Measurements from ENCODE around the gene TMEM119. TPM values are rescaled to one million over a fixed set of nuclear protein-coding genes. Genes with fewer than 3 reads are reported as not detected.

Gene TMEM119
- total and polyA plus RNA-seq, 10 of the 15 experiments (the other 5 are each of a cell fraction or from before 2014, with no cell fraction given): 0.11 to 0.44 (median 0.19) TPM; not detected in 5

DNA sequence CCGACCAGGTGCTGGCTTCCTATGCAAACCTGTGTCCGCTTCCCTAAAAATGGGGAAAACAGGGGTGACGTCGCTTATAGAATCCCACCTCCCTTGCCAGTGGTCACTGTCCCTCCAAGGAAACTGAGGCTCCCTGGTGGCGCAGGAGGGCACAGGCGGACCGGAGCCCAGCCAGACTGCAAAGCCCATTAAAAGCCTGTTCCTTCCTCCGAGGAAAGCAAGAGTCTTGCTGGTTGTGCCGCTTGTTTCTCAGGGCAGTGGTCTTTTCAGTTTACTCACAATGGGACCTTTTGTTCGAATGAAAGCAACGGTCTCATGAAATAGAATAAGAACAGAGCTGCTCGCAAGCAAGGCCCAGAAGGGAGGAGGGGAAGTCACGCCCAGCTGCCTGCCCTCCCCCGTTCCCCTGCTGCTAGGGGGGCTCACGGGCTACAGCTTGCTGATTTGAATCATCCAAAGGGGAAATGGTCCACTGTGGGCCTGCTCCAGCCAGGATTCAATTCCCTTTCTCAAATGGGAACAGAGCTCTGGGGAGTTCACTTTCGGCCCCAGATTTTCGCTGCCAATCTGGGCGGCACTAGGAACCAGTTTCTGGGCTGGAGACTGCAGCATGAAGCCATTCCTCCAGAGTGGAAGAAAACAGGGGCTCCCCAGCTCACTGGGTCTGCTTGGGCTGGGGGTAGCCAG, 40.4 kb upstream of the TMEM119 start (continued):
- TF ChIP-seq SUZ12 (IDR thresholded peaks at IDR 0.05; ENCODE audit: unreplicated experiment) (no peak), WRNIP1 (IDR thresholded peaks at IDR 0.05; ENCODE audit: borderline replicate concordance, low read depth, low read length) (no peak), RAD21 (IDR thresholded peaks at IDR 0.05; ENCODE audit: insufficient read depth, low read depth, low read length) (no peak), ZNF274 (IDR thresholded peaks at IDR 0.05; ENCODE audit: insufficient read depth, insufficient read length) (no peak), KAT2A (conservative IDR thresholded peaks at IDR 0.05; ENCODE audit: control insufficient read depth, low read depth, low read length) (no peak), TARDBP (IDR thresholded peaks at IDR 0.05; ENCODE audit: borderline replicate concordance) (no peak), EZH2 (IDR thresholded peaks at IDR 0.05; ENCODE audit: borderline replicate concordance, control insufficient read depth, low read depth, low read length) (no peak), CREM (IDR thresholded peaks at IDR 0.05; ENCODE audit: low read depth) (no peak), HCFC1 (IDR thresholded peaks at IDR 0.05; ENCODE audit: low read length) (no peak), NFYA (IDR thresholded peaks at IDR 0.05; ENCODE audit: borderline replicate concordance, low read depth, low read length) (no peak)
- TF ChIP-seq, protein P1, sequence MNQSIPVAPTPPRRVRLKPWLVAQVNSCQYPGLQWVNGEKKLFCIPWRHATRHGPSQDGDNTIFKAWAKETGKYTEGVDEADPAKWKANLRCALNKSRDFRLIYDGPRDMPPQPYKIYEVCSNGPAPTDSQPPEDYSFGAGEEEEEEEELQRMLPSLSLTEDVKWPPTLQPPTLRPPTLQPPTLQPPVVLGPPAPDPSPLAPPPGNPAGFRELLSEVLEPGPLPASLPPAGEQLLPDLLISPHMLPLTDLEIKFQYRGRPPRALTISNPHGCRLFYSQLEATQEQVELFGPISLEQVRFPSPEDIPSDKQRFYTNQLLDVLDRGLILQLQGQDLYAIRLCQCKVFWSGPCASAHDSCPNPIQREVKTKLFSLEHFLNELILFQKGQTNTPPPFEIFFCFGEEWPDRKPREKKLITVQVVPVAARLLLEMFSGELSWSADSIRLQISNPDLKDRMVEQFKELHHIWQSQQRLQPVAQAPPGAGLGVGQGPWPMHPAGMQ (IDR thresholded peaks at IDR 0.05; ENCODE audit: borderline replicate concordance): no peak
- TF ChIP-seq, protein P2, sequence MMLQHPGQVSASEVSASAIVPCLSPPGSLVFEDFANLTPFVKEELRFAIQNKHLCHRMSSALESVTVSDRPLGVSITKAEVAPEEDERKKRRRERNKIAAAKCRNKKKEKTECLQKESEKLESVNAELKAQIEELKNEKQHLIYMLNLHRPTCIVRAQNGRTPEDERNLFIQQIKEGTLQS (IDR thresholded peaks at IDR 0.05; ENCODE audit: borderline replicate concordance, extremely low read depth, low read depth, low read length): no peak
- TF ChIP-seq, protein P3, sequence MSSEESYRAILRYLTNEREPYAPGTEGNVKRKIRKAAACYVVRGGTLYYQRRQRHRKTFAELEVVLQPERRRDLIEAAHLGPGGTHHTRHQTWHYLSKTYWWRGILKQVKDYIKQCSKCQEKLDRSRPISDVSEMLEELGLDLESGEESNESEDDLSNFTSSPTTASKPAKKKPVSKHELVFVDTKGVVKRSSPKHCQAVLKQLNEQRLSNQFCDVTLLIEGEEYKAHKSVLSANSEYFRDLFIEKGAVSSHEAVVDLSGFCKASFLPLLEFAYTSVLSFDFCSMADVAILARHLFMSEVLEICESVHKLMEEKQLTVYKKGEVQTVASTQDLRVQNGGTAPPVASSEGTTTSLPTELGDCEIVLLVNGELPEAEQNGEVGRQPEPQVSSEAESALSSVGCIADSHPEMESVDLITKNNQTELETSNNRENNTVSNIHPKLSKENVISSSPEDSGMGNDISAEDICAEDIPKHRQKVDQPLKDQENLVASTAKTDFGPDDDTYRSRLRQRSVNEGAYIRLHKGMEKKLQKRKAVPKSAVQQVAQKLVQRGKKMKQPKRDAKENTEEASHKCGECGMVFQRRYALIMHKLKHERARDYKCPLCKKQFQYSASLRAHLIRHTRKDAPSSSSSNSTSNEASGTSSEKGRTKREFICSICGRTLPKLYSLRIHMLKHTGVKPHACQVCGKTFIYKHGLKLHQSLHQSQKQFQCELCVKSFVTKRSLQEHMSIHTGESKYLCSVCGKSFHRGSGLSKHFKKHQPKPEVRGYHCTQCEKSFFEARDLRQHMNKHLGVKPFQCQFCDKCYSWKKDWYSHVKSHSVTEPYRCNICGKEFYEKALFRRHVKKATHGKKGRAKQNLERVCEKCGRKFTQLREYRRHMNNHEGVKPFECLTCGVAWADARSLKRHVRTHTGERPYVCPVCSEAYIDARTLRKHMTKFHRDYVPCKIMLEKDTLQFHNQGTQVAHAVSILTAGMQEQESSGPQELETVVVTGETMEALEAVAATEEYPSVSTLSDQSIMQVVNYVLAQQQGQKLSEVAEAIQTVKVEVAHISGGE (CRISPR knock-in tag; IDR thresholded peaks at IDR 0.05): no peak
- TF ChIP-seq, protein P4, sequence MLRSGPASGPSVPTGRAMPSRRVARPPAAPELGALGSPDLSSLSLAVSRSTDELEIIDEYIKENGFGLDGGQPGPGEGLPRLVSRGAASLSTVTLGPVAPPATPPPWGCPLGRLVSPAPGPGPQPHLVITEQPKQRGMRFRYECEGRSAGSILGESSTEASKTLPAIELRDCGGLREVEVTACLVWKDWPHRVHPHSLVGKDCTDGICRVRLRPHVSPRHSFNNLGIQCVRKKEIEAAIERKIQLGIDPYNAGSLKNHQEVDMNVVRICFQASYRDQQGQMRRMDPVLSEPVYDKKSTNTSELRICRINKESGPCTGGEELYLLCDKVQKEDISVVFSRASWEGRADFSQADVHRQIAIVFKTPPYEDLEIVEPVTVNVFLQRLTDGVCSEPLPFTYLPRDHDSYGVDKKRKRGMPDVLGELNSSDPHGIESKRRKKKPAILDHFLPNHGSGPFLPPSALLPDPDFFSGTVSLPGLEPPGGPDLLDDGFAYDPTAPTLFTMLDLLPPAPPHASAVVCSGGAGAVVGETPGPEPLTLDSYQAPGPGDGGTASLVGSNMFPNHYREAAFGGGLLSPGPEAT (IDR thresholded peaks at IDR 0.05; ENCODE audit: low read depth): no peak
- TF ChIP-seq, protein P5, sequence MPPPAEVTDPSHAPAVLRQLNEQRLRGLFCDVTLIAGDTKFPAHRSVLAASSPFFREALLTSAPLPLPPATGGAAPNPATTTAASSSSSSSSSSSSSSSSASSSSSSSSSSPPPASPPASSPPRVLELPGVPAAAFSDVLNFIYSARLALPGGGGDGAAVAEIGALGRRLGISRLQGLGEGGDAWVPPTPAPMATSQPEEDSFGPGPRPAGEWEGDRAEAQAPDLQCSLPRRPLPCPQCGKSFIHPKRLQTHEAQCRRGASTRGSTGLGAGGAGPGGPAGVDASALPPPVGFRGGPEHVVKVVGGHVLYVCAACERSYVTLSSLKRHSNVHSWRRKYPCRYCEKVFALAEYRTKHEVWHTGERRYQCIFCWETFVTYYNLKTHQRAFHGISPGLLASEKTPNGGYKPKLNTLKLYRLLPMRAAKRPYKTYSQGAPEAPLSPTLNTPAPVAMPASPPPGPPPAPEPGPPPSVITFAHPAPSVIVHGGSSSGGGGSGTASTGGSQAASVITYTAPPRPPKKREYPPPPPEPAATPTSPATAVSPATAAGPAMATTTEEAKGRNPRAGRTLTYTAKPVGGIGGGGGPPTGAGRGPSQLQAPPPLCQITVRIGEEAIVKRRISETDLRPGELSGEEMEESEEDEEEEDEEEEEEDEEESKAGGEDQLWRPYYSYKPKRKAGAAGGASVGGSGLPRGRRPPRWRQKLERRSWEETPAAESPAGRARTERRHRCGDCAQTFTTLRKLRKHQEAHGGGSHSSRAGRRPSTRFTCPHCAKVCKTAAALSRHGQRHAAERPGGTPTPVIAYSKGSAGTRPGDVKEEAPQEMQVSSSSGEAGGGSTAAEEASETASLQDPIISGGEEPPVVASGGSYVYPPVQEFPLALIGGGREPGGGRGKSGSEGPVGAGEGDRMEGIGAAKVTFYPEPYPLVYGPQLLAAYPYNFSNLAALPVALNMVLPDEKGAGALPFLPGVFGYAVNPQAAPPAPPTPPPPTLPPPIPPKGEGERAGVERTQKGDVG (CRISPR knock-in tag; IDR thresholded peaks at IDR 0.05): no peak

All from GM12878 (cell line).